Measurements from ENCODE around the gene CDCA3.

GRCh38 chr12:6832125-6832524, 19.0 kb downstream of the CDCA3 start:
- TF ChIP-seq CTCF (IDR thresholded peaks at IDR 0.05; ENCODE audit: low read length) (no peak), EZH2 (optimal IDR thresholded peaks at IDR 0.05; ENCODE audit: low read depth, low read length) (no peak), EZH2phosphoT487 (IDR thresholded peaks at IDR 0.05; ENCODE audit: low read length) (no peak)

Measured in MM.1S (cell line).